RPMI8226 (cell line): Measurements from ENCODE around the gene WDR45.

ENCODE experiments used
- DNase-seq: peaks from one replicate; pipeline ENCODE4 v3.0.0-alpha.2; 2015

The WDR45 gene

DNA sequence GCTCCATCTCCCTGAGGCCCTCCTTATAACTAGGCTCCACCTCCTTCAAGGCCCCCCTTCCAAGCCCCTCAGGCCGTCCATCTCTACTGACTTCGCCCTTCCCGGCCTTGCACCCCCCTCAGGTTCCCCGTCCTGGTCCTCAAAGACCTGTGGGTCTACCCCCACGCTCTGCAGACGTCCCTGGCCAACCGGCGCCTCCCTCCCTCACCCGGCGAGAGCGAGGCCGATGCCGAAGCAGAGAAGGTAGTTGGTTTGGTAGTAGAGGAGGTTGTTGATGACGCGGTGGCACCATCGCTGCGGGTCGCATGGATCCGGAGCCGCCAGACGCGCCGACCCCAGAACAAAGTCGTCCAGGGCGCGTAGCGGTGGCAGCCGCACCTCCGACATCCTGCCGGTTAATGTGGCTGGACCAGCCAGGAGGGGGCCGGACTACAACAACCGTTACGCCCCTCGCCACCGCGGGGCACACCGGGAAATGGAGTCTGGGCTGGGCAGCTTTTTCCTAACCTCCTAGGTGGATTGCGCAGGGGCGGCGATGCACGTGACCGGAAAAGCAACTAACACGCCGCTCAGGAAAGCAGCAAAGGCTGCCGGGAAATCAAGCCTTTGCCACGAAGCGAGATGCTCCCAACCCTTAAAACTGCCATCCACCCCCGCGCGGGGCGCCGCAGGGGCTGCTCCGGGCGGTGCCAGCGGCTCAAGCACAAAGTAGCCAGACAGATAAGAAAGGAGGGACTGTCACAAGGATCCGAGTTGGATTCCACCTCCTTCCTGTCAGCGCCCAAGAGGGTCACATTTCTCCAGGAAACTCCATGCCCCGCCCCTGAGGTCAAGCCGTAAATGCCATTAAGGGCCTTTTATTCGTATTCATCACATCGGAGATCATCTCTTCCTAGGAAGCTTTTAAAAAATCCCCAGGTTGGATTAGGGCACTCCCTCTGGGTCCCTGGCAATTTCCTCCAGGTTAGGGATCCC lies 5.8 kb downstream of the WDR45 start, which contains the start of gene PRAF2:
Gene PRAF2 (minus strand): TSS at position 402 of the 975 bp plus-strand sequence. CDS start 15 bp downstream, at position 387.
- peak; percentile 74 for DNase-seq

DNA sequence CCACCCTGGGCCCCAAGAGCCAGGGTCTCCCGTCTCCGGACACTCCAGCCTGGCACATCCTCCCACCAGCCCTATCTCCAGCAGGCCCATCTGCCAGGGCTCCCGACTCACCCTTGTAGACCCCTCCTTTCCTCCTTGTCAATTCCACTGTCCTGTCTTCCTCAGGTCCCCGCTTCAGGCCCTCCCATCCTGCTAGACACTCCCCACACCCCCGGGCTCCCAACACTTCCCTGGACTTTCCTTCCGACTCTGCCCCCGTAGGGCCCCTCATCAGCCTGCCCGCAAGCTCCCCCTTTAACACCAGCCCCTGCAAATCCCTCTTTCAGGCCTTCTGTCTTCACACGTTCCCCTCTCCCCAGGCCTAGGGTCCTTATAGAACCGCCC lies 7.0 kb downstream of the WDR45 start:
- DNase-seq = no peak

DNA sequence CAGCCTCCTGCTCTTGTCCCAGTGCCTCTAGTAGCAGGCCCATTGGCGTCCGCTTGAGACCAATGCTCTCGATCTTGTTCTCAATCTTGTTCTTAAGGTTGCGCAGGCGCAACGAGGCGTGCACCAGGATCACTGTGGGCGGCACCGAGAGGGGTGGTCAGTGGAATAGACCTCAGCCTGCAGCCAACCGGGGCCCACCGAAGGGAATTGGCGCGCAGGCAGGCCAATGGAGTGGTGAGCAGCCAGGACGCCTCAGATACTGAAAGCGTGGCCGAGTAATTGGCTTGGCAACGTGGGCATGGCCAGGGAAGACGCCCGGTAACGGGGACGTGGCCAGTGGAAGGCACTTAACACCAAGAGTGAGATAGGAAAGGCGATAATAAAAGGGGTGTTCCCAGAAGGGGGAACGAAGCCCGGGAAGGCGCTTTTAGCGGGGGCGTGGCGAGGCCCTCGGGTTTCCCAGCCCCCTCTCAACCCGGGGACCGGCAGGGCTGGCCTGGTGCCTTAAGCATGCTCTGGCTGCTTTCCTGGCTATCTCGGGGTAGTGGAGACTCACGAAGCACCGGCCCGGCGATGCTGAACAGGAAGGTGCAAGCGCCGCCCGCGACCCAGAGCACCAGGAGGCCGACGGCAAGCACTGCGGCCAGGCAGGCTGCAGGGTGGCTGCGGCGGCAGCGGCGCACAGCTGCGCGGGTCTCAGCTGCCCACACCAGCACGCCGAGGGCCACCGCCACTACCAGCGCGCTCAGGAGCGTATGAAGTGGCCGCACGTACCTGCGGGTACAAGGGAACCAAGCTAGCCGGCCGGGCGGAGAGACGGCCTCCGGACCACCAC lies 7.6 kb downstream of the WDR45 start:
- no peak for DNase-seq

DNA sequence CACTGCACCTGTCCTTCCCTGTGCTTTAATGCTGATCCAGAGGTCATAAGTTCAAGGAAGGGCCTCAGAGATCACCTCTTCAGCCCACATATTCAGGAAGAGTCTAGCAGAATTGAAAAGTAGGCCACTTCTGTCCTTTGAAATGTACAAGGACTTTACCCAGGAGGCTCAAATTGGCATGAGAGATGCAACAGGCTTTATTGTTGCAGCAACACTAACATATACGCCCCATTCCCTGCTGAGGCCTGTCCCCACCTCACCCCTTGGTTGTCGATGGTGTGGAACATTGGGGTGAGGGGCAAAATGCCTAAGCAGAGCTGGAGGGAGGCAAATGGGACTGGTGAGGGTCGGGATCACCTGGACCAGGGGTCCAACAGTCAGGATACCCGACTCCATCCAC lies 8.7 kb downstream of the WDR45 start:
- no peak for DNase-seq

DNA sequence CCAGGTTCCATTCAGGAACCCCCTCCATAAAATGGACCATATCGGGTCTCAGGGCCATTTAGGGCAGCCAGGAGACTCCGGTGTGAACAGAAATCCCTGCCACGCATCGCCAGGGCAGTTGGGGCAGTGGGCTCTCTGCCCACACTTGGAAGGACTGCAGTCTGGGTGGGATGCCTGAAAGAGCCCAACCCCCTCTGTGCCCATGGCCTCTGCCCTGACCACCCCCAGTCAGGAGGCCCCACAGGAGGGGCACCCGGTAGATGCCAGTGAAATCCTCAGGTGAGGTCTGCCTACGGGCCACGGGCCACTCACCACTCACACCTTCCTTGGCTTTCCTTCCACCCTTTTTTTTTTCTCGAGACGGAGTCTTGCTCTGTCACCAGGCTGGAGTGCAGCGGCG lies 10.6 kb downstream of the WDR45 start:
- DNase-seq = no peak

DNA sequence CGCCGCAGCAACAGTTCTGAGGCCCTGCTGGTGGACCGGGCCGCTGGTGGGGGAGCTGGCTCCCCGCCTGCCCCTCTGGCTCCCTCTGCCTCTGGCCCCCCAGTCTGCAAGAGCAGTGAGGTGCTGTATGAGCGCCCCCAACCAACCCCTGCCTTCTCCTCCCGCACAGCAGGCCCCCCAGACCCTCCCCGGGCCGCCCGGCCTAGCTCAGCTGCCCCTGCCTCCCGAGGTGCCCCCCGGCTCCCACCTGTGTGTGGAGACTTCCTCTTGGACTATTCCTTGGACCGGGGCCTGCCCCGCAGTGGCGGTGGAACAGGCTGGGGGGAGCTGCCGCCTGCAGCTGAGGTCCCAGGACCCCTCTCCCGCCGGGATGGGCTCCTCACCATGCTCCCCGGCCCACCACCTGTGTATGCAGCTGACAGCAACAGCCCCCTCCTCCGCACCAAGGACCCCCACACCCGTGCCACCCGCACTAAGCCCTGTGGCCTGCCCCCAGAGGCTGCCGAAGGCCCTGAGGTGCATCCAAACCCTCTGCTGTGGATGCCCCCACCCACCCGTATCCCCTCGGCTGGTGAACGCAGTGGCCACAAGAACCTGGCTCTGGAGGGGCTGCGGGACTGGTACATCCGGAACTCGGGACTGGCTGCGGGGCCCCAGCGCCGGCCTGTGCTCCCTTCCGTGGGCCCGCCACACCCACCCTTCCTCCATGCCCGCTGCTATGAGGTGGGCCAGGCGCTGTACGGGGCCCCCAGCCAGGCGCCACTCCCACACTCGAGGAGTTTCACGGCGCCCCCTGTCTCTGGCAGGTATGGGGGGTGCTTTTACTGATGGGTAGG lies 12.2 kb downstream of the WDR45 start:
- no peak for DNase-seq

DNA sequence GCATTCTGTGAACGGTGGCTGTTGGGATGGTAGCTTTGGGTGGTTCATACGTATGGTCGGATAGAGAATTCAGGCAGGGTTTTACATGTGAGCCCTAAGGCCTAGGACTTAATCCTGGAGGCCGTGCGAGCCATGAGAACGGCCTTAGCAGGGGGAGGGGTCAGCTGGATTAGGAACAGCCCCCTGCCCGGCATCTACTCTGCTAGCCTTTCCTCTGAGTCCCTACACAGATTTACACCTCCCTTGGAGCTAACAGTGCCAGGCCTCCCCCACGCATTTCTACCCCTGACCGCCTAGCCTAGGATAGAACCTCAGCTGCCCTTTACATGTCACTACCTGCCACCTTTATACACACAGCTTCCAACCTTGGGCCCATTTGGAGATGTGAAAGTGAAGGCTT lies 13.0 kb downstream of the WDR45 start:
- DNase-seq = no peak

DNA sequence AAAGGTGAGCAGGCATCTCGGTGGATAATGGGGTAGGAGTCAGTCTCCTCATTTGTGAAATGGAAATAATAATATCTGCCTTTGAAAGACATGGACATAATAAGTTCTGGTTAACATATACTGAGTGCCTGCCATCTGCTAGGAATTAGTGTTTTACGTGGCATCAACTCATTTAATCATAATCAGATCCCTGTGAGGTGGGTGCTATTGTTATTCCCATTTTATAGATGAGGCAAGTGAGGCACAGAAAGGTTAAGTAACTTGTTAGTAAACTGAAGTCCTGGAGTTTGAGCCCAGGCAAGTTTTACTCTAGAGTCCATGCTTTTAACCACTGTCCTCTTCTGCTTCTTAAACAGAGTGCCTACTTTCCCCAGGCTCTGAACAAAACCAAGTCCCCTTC lies 13.4 kb downstream of the WDR45 start:
- DNase-seq = no peak

DNA sequence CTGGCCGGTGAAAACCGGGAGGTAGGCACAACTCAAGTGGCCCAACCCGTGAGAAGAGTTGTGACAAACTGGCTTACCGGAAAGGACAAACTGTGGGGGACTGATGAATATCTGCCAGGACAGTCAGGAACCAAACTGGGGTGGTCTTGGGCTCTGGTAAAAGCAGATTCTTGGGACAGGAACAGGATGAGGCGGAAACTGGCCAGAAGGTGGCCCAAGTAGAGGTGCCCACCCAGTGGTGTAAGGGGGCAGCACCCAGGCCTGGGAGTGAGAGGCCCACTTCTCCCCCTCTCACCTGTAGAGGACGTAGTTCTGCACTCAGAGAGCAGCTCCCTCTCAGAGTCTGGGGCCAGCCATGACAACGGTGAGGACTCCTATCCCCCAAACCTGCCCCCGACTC lies 15.0 kb downstream of the WDR45 start:
- DNase-seq = no peak

DNA sequence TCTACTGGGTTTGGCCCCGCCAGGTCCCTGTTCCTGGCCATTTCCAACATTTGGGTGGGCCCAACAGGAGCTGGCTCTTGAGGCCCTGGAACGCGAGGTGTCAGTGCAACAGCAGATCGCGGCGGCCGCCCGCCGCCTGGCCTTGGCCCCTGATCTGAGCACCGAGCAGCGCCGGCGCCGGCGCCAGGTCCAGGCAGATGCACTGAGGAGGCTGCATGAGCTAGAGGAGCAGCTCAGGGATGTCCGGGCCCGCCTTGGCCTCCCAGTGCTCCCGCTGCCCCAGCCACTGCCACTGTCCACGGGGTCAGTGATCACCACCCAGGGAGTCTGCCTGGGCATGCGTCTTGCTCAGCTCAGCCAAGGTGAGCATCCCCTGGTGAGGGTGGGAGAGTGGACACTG lies 15.4 kb downstream of the WDR45 start:
- no peak for DNase-seq

DNA sequence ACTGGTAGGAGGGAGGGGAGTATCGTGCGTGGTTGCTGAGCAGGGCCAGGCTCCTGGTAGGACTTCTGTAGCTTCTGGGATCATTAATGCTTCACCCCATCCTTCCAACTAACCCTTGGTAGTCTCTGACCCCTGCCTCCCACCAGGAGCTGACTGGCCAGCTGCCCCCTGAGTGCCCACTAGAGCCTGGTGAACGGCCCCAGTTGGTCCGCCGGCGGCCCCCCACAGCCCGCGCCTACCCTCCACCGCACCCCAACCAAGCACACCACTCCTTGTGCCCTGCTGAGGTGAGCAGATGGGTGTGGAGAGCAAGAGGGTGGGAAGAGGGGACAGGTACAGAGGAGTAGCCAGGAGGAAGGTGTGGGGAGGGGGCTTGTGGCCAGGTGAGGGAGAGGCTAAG lies 16.0 kb downstream of the WDR45 start:
- no peak for DNase-seq

DNA sequence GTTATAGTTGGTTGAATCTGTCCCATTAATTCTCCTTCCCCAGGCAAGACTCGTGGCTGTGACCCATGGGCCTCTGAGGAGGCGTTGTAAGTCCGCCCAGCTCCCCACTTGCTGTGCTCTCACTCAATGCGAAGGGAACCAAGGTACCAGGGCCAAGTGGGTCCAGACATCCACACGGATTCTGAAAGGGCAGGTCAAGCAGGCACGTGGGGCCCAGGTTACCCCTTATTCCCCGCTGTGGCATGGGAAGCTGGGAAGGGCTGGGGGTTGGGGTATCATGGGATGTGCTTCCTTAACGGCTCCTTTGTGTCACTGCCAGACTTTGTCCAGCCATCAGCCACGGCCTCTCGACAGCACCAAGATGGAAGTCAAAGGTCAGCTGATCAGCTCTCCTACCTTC lies 17.8 kb downstream of the WDR45 start:
- no peak for DNase-seq

DNA sequence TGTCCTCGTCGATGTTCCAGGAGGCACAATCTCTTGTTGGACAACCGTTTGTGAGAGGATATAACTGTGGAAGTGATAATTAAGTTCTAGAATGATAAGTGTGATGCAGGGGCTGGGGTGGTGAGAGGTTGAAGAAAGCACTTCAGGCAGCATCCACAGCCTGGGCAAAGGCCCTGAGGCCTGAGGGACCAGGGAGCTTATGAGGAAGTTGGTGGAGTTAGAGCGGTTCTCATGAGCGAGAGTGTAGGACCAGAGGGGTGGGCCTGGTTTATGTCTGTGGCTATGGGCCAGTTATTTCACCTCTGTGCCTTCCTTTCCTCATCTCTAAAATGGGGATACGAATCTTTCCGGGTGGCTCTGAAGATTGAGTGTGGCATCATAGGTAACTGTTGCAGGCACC lies 18.2 kb downstream of the WDR45 start:
- DNase-seq = no peak

DNA sequence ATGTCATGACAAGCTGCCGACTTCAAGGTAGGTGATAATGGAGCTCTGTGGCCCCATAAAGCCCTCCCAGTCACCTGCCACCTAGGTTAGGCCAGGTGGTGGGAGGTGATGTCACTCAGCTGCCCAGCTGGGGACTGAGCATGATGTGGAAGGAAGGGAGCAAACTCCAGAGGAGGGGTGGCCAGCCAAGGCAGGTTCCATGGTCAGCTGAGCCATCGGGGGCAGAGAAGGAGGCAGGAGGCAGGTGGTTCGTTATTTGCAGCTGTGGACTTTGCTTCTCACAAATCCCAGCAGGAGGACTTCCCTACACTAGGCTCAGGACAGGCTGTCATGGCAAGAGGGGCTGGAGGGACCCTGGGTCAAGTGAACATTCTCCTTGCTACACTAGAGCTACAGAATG lies 18.8 kb downstream of the WDR45 start:
- no peak for DNase-seq

DNA sequence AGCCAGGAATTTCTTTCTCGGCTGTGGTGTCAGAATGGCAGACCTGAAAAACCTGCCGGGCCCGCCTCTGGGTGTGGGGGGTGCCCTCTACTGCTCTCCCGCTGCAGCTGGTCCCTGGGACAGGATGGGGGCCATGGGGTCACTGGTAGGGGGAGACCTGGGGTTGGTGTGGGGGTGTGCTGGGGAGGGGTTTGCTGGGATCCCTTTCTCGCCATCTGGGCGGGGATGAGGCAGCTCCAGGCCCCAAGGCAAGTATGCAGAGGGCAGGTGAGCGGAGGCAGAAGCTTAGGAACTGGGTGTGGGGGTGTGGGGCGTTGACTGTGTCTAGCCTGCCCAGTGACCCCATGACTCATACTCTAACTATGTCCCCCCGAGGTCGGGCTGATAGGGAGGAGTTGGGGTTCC lies 20.0 kb downstream of the WDR45 start:
- no peak for DNase-seq

DNA sequence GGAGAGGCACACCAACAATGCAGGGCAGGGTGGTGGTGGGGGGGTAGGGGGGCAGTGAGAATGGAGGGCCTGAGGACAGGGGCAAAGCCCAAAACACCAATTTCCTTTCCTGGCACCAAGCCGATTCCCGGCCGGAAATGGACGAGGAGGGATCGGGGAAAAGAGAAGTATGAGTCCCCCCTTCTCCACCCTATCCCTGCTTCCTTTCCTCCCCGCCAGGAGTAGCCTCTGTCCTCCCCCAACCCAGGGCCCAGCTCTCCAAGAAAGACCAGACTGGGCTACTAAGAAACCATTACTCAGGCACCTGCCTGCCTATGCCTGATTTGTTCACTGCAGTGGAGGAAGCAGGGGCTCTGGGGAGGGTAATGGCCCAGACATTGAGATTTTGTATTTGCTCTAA lies 20.5 kb downstream of the WDR45 start:
- DNase-seq = no peak

DNA sequence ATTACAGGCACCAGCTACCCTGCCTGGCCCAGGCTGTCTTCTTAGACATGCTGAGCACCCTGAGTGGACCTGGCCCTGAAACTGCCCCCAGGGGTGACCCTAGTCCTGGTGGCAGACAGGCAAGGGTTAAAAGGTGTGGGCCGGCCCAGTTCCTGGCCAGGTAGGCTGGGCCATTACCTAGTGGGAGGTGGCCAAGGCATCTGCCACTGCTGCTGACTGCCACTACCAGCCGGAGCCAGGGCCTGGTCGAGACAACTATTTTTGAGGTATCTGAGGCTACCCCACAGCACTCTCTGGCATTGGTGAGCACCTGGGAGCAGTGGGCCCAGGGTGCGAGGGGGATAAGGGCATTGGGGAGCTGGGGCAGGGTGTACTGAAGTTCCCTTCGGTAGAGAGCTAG lies 20.9 kb downstream of the WDR45 start, which contains the start of gene CCDC120:
Gene CCDC120 (plus strand): TSS at position 206 of the 400 bp plus-strand sequence. CDS start 3,043 bp downstream, outside the sequence.
- peak; percentile 26 for DNase-seq

DNA sequence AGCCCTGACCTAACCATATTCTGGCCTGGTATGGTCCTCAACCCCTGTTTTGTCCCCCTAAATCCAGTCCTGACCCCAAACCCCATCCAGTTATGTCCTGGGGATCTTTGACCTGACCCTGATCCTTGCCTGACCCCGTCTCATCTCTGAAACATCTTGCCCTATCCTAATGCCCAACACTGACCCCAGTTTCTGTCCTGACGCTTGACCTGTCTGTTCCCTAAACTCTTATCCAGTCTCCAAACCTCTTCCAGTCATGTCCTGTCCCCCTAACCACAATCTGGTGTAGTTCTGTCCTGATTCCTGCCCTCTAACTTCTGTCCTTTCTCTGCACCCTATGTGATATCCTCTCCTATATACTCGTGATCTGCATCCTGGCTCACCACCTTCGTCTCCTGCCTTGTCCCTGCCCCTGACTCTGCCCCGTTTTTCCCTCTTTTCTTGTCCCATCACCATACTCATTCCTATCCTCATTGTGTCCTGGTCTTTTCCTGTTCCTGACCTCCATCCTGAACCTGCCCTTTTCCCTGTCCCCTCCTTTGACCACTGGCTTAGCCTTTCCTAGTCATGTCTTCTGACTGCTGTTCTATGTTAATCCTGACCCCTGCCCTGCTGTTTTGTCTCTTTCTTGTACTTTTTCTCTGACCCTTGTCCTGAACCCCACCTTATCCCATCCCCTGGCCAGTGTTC lies 25.5 kb downstream of the WDR45 start:
- no peak for DNase-seq

DNA sequence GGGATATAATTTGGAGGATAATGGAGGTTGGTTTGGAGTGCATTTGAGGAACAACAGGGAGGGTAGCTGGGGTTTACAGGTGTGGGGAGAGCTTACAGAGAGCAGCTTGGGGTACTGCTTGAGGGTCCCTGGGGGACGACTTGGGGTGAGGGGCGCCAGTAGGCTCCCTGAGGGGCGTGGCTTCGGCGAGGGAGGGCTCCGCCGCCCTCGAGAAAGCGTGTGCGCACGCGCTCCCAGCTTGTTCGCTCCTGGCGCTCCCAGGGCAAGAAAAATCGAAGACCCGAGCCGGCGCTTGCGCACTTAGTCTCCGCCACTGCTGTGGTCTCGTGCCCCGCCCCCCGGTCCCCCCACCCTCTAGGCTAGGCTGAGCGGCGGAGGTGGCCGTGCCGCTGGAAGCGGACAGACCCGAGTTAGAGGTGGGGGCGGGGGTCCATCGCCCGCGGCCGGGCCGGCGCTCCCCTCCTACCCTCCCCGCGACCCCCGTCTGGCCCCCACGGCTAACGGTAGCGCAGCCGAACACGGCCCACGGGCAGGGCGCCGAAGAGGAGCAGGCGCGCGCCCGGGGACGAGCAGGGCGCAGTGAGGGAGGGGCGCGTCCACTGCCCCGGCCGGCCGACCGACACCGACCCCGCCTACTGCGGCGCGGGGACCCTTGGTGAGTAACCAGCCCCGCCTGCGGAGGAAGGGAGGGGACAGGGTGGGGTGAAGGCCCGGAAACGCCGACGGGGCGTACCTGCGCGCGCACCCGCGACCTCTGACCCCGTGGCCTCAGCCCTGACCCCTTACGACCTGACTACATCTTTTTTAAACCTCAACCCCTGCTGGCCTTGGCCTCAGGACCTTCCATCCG lies 26.2 kb downstream of the WDR45 start:
- DNase-seq = peak; percentile 48

DNA sequence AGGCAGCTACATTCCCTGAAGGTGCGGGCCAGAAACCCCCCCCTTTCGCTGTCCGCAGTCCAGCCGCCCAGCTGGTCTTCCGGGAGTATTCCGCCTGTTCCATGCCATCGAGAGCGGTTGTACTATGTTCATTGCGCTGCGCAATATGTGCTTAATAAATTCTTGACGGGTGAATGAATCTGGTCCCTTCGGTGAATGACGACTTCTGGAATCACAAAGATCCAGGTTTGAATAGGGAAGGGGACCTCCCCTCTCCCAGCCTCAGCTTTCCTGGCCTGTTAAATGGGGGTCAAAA lies 35.8 kb downstream of the WDR45 start:
- no peak for DNase-seq

DNA sequence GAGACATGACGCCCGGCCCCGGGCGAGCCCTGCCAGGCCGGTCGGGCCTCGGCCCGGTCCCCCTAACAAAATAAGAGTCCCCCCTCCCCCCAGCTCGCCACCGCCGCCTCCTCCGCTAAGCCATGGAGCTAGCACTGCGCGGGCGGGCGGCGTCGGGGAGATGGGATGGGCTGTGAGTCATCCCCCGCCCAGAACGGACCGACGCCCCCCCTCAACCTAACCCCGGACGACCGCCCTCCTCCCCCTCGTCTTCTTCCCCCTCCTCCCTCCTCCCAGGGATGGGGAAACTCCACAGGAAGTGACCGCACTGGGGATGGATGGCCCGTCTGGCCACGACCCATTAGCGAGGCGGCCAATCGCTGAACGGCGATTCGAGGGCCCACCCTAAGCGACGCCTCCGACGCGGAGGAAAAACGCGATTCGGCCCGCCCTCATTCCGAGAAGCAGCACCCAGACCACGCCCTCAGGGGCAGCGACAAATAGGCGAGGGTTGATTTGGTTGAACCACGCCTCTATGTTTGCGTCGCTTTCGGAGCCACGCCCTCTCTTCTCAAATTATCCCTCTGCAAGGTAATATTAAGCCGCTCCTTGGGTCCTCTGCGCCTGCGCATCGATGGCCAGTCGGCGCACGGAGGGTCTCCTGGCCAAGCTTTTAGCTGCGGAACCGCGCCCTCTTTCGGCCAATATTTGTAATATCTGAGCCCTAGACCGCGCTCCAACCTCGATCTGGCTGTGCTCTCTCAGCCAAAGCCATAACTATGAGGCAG lies 36.3 kb downstream of the WDR45 start, which contains the start of gene TFE3:
Gene TFE3 (minus strand): TSS at position 138 of the 767 bp plus-strand sequence. CDS start 131 bp downstream, at position 7.
- DNase-seq = peak; percentile 98
